Liver (tissue), 9 donors: Measurements from ENCODE around the gene TCFL5. TPM values are rescaled to one million over a fixed set of nuclear protein-coding genes. Genes with fewer than 3 reads are reported as not detected.

Source experiments
- DNase-seq: peaks from one replicate; pipeline ENCODE4 v3.0.0-alpha.2; 2017; ENCODE audit warnings: low spot score
- H3K27ac ChIP-seq, 2 donors: one replicate each; pipeline ENCODE4 v1.7.0; 2013; ENCODE audit warnings: inconsistent platforms in 2 of 2, low read length in 2 of 2, control low read depth in 1 of 2, low read depth in 1 of 2, mild to moderate bottlenecking in 1 of 2
- H3K27me3 ChIP-seq, 4 donors: one replicate each; pipeline versions ENCODE4 v1.6.1 to v1.7.0; 2013; ENCODE audit warnings: low read length in 3 of 4, inconsistent platforms in 1 of 4, mild to moderate bottlenecking in 1 of 4, moderate library complexity in 1 of 4; ENCODE audit not compliant: control insufficient read depth in 4 of 4, insufficient read depth in 4 of 4
- H3K36me3 ChIP-seq, 4 donors: one replicate each; pipeline versions ENCODE4 v1.6.1 to v1.7.0; 2013; ENCODE audit warnings: low read length in 3 of 4, mild to moderate bottlenecking in 3 of 4, low read depth in 1 of 4, moderate library complexity in 1 of 4; ENCODE audit not compliant: control insufficient read depth in 4 of 4, insufficient read depth in 3 of 4
- H3K4me1 ChIP-seq, 4 donors: one replicate each; pipeline versions ENCODE4 v1.6.1 to v1.7.0; 2013; ENCODE audit warnings: low read length in 3 of 4, mild to moderate bottlenecking in 3 of 4, moderate library complexity in 1 of 4; ENCODE audit not compliant: control insufficient read depth in 4 of 4, insufficient read depth in 4 of 4
- H3K4me3 ChIP-seq, 3 donors: one replicate each; pipeline versions ENCODE4 v1.6.1 to v1.7.0; 2013; ENCODE audit warnings: low read length in 3 of 3, control low read depth in 1 of 3, low read depth in 1 of 3, mild to moderate bottlenecking in 1 of 3
- H3K9ac ChIP-seq, 2 donors: one replicate each; pipeline ENCODE4 v1.7.0; 2013; ENCODE audit warnings: low read length in 2 of 2, mild to moderate bottlenecking in 2 of 2, moderate library complexity in 2 of 2, control low read depth in 1 of 2, low read depth in 1 of 2
- H3K9me3 ChIP-seq, 4 donors: one replicate each; pipeline versions ENCODE4 v1.6.1 to v1.7.0; 2013; ENCODE audit warnings: low read length in 3 of 4; ENCODE audit not compliant: control insufficient read depth in 4 of 4
- ATF3 ChIP-seq: IDR thresholded peaks from 2 replicates; pipeline ENCODE4 v1.6.1; 2016; ENCODE audit warnings: antibody characterized with exemption
- CTCF ChIP-seq: fragments of 150-350 bp; IDR thresholded peaks from 2 replicates; pipeline ENCODE4 v1.5.1; 2017; ENCODE audit warnings: improper control_type of control experiment, low read depth, low read length; ENCODE audit not compliant: missing input control
- EGR1 ChIP-seq, 2 donors: IDR thresholded peaks; 2 replicates each; pipeline ENCODE4 v1.6.1; 2016 to 2018; ENCODE audit warnings: antibody characterized with exemption in 2 of 2, low read depth in 2 of 2
- FOXA2 ChIP-seq: IDR thresholded peaks from 2 replicates; pipeline ENCODE4 v1.6.1; 2016; ENCODE audit warnings: antibody characterized with exemption
- GABPA ChIP-seq, 2 donors: IDR thresholded peaks in 1 of 2; conservative IDR thresholded peaks in 1 of 2; 2 replicates each; pipeline ENCODE4 v1.6.1; 2016; ENCODE audit warnings: antibody characterized with exemption in 2 of 2, mild to moderate bottlenecking in 1 of 2, moderate library complexity in 1 of 2
- HNF4A ChIP-seq, 2 donors: conservative IDR thresholded peaks; 2 replicates each; pipeline ENCODE4 v1.6.1; 2016; ENCODE audit warnings: antibody characterized with exemption in 2 of 2, mild to moderate bottlenecking in 2 of 2
- HNF4G ChIP-seq: IDR thresholded peaks from 2 replicates; pipeline ENCODE4 v1.6.1; 2016; ENCODE audit warnings: antibody characterized with exemption
- JUND ChIP-seq, 2 donors: IDR thresholded peaks; 2 replicates each; pipeline ENCODE4 v1.6.1; 2016; ENCODE audit warnings: antibody characterized with exemption in 2 of 2
- NR2F2 ChIP-seq: IDR thresholded peaks from 2 replicates; pipeline ENCODE4 v1.6.1; 2016; ENCODE audit warnings: antibody characterized with exemption
- YY1 ChIP-seq: IDR thresholded peaks from 2 replicates; pipeline ENCODE4 v1.6.1; 2016; ENCODE audit warnings: antibody characterized with exemption, mild to moderate bottlenecking
- WGBS: extraction: QIAGEN DNeasy Blood & Tissue Kit; methylation state at CpG from one replicate; pipeline ENCODE4 v1.1.7; 2013; 5-methylcytosine and 5-hydroxymethylcytosine counted together
- polyA plus RNA-seq, 2 donors: library from polyadenylated mRNA; stranded (reverse) in 1 of 2; unstranded in 1 of 2; fragments of 200-250 nt in 1 of 2; fragments of >200 nt in 1 of 2; fragmentation: Nextera tagmentation in 1 of 2; extraction: Ambion mirVana in 1 of 2; gene quantifications; one replicate each; pipeline versions ENCODE4 v1.2.1 to v1.2.3, GENCODE V29; 2013 to 2015
- total RNA-seq, 2 donors: library from RNA; depleted of rRNA; stranded (reverse); fragments of >200 nt; gene quantifications; one replicate each; pipeline ENCODE4 v1.2.3, GENCODE V29; 2014
- TF ChIP-seq, protein P1 (sequence below): IDR thresholded peaks from 2 replicates; pipeline ENCODE4 v1.6.1; 2016; ENCODE audit warnings: antibody characterized with exemption, mild to moderate bottlenecking
- TF ChIP-seq, protein P2 (sequence below): IDR thresholded peaks from 2 replicates; pipeline ENCODE4 v1.6.1; 2016; ENCODE audit warnings: antibody characterized with exemption
- TF ChIP-seq, protein P3 (sequence below): IDR thresholded peaks from 2 replicates; pipeline ENCODE4 v1.6.1; 2016; ENCODE audit warnings: antibody characterized with exemption
- donor health status: healthy.
- donor health status: healthy.
- donor health status: healthy.
- donor health status: healthy.
- donor health status: healthy.

TCFL5 gene
- total and polyA plus RNA-seq, 4 donors = 0.79 to 3.8 (median 2.2) TPM

DNA sequence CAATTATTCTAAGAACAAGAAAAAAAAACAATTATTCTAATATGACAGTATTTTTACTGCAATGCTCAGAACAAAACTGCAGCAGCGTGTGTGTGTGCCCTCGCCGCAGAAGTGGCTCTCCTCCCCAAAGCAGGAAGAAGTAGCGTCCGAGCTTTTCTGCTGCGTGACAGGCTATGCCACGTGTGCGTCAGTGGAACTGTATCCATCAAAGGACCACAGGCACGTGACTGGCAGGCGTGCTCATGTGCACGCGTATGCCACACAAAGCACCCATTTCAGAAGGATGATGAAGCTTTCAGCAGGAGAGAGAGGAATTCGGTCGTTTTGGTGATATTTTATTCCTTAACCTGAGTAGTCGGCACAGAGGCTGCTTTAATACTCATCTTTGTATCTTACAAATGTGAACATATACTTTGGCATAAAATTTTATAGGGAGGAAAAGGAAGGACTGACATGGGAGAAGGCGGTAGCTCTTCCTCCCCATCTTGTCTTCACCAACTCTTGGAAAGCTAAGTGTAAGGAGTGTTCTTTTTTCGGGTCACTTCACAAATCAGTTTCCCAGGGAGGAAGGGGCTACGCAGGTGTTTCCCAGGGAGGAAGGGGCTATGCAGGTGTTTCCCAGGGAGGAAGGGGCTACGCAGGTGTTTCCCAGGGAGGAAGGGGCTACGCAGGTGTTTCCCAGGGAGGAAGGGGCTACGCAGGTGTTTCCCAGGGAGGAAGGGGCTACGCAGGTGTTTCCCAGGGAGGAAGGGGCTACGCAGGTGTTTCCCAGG, 3.4 kb downstream of the TCFL5 start:
- Histone ChIP-seq H3K36me3 (peaks cover 2 to 13% (median 5%) of the 10 kb centered on the region in 4 donors), H3K9me3 (no peaks in the 10 kb centered on the region), H3K4me3 (no peak overlapping the region), H3K27ac (no peak overlapping the region), H3K27me3 (no peaks in the 10 kb centered on the region), H3K9ac (no peak overlapping the region), H3K4me1 (peaks cover 7 to 14% (median 12%) of the 10 kb centered on the region in 4 donors)
- 84% methylated on average over 21 of the region's 23 CpGs for WGBS
- no peak for DNase-seq
- TF ChIP-seq HNF4A (conservative IDR thresholded peaks at IDR 0.05) (no peak), YY1 (no peak), GABPA (IDR thresholded peaks at IDR 0.05 in 1 of 2, conservative IDR thresholded peaks at IDR 0.05 in 1 of 2) (no peak), ATF3 (no peak), FOXA2 (no peak), EGR1 (IDR thresholded peaks at IDR 0.05; ENCODE audit: low read depth in 2 of 2) (no peak), JUND (IDR thresholded peaks at IDR 0.05) (no peak), NR2F2 (no peak), HNF4G (no peak), CTCF (no peak)
- TF ChIP-seq, protein P1, sequence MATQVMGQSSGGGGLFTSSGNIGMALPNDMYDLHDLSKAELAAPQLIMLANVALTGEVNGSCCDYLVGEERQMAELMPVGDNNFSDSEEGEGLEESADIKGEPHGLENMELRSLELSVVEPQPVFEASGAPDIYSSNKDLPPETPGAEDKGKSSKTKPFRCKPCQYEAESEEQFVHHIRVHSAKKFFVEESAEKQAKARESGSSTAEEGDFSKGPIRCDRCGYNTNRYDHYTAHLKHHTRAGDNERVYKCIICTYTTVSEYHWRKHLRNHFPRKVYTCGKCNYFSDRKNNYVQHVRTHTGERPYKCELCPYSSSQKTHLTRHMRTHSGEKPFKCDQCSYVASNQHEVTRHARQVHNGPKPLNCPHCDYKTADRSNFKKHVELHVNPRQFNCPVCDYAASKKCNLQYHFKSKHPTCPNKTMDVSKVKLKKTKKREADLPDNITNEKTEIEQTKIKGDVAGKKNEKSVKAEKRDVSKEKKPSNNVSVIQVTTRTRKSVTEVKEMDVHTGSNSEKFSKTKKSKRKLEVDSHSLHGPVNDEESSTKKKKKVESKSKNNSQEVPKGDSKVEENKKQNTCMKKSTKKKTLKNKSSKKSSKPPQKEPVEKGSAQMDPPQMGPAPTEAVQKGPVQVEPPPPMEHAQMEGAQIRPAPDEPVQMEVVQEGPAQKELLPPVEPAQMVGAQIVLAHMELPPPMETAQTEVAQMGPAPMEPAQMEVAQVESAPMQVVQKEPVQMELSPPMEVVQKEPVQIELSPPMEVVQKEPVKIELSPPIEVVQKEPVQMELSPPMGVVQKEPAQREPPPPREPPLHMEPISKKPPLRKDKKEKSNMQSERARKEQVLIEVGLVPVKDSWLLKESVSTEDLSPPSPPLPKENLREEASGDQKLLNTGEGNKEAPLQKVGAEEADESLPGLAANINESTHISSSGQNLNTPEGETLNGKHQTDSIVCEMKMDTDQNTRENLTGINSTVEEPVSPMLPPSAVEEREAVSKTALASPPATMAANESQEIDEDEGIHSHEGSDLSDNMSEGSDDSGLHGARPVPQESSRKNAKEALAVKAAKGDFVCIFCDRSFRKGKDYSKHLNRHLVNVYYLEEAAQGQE = no peak
- TF ChIP-seq, protein P2, sequence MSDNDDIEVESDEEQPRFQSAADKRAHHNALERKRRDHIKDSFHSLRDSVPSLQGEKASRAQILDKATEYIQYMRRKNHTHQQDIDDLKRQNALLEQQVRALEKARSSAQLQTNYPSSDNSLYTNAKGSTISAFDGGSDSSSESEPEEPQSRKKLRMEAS = no peak
- TF ChIP-seq, protein P3, sequence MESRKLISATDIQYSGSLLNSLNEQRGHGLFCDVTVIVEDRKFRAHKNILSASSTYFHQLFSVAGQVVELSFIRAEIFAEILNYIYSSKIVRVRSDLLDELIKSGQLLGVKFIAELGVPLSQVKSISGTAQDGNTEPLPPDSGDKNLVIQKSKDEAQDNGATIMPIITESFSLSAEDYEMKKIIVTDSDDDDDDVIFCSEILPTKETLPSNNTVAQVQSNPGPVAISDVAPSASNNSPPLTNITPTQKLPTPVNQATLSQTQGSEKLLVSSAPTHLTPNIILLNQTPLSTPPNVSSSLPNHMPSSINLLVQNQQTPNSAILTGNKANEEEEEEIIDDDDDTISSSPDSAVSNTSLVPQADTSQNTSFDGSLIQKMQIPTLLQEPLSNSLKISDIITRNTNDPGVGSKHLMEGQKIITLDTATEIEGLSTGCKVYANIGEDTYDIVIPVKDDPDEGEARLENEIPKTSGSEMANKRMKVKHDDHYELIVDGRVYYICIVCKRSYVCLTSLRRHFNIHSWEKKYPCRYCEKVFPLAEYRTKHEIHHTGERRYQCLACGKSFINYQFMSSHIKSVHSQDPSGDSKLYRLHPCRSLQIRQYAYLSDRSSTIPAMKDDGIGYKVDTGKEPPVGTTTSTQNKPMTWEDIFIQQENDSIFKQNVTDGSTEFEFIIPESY = no peak
